Naive B cell (primary cell): ENCODE results near the gene MAP2. TPM values are rescaled to one million over a fixed set of nuclear protein-coding genes. Genes with fewer than 3 reads are reported as not detected.

Experiments used
- ATAC-seq, 2 donors: fragments of 150-1000 bp; cut with Tn5 transposase; 2 replicates each; pipeline ENCODE4 v1.10.0; 2021; ENCODE audit warnings: low read depth in 2 of 2, mild to moderate bottlenecking in 2 of 2, moderate library complexity in 2 of 2
- DNase-seq: peaks from one replicate; pipeline ENCODE4 v3.0.0; 2022
- H3K27ac Mint-ChIP-seq, 6 donors: one replicate each; pipeline ENCODE4 v1.8.0; 2020 to 2022; ENCODE audit warnings: mild to moderate bottlenecking in 6 of 6, mixed read lengths in 6 of 6, moderate library complexity in 5 of 6, inconsistent platforms in 2 of 6
- H3K27me3 Mint-ChIP-seq, 3 donors: one replicate each; pipeline ENCODE4 v1.8.0; 2021 to 2022; ENCODE audit warnings: mixed read lengths in 3 of 3, mild to moderate bottlenecking in 1 of 3
- H3K36me3 Mint-ChIP-seq, 2 donors: one replicate each; pipeline ENCODE4 v1.8.0; 2020 to 2022; ENCODE audit warnings: mixed read lengths in 2 of 2, inconsistent platforms in 1 of 2, mild to moderate bottlenecking in 1 of 2
- H3K4me1 Mint-ChIP-seq, 3 donors: one replicate each; pipeline ENCODE4 v1.8.0; 2020 to 2022; ENCODE audit warnings: mixed read lengths in 3 of 3, inconsistent platforms in 1 of 3, mild to moderate bottlenecking in 1 of 3, moderate library complexity in 1 of 3
- H3K4me3 Mint-ChIP-seq, 8 donors: one replicate each; pipeline ENCODE4 v1.8.0; 2020 to 2022; ENCODE audit warnings: mild to moderate bottlenecking in 8 of 8, mixed read lengths in 8 of 8, moderate library complexity in 8 of 8, inconsistent platforms in 2 of 8
- H3K9me3 Mint-ChIP-seq, 7 donors: one replicate each; pipeline ENCODE4 v1.8.0; 2020 to 2022; ENCODE audit warnings: mixed read lengths in 7 of 7, mild to moderate bottlenecking in 5 of 7, inconsistent platforms in 2 of 7, moderate library complexity in 1 of 7
- polyA plus RNA-seq, 6 donors: library from polyadenylated mRNA; unstranded; fragments of 300-500 nt; fragmentation: Illumina TruSeq; gene quantifications; one replicate each; pipeline ENCODE4 v1.2.3, GENCODE V29; 2021; ENCODE audit warnings: low read depth in 6 of 6

The MAP2 gene
- polyA plus RNA-seq, 6 donors from 2014 or later, result 2.7 to 10.1 (median 6.3) TPM

- Mint-ChIP-seq H3K27ac (peak overlapping the region in 1 of 6 donors; percentile 21), H3K4me3 (no peak overlapping the region), H3K36me3 (no peaks in the 10 kb centered on the region), H3K4me1 (peaks cover 16% of the 10 kb centered on the region in 3 donors), H3K9me3 (peaks cover 0 to 7% (median 0%) of the 10 kb centered on the region in 7 donors), H3K27me3 (no peaks in the 10 kb centered on the region)
- ATAC-seq (no peak), DNase-seq (no peak)
These were observed 108.5 kb downstream of the MAP2 start for GRCh38 chr2:209532321-209532720.

GRCh38 chr2:209533391-209533790, 109.5 kb downstream of the MAP2 start:
- DNase-seq (no peak), ATAC-seq (no peak)
- H3K9me3 Mint-ChIP-seq, result peaks cover 0 to 7% (median 0%) of the 10 kb centered on the region in 7 donors
- H3K27me3 Mint-ChIP-seq, result no peaks in the 10 kb centered on the region
- H3K27ac Mint-ChIP-seq, result no peak overlapping the region
- H3K36me3 Mint-ChIP-seq, result no peaks in the 10 kb centered on the region
- peaks cover 6 to 11% (median 7%) of the 10 kb centered on the region in 3 donors for H3K4me1 Mint-ChIP-seq
- no peak overlapping the region for H3K4me3 Mint-ChIP-seq

GRCh38 chr2:209534228-209534627, 110.4 kb downstream of the MAP2 start:
- no peak for DNase-seq
- Mint-ChIP-seq H3K27ac (no peak overlapping the region), H3K27me3 (no peaks in the 10 kb centered on the region), H3K9me3 (peaks cover 0 to 7% (median 0%) of the 10 kb centered on the region in 7 donors), H3K36me3 (no peaks in the 10 kb centered on the region), H3K4me3 (no peak overlapping the region), H3K4me1 (peaks cover 6 to 11% (median 7%) of the 10 kb centered on the region in 3 donors)
- ATAC-seq, result no peak

GRCh38 chr2:209536363-209536762, 112.5 kb downstream of the MAP2 start:
- ATAC-seq (no peak), DNase-seq (no peak)
- Mint-ChIP-seq H3K4me1 (peaks cover 6 to 11% (median 7%) of the 10 kb centered on the region in 3 donors), H3K9me3 (peaks cover 0 to 7% (median 0%) of the 10 kb centered on the region in 7 donors), H3K27ac (peak overlapping the region in 1 of 6 donors; percentile 54), H3K4me3 (no peak overlapping the region), H3K36me3 (no peaks in the 10 kb centered on the region), H3K27me3 (no peaks in the 10 kb centered on the region)

- DNase-seq, result no peak
- no peak for ATAC-seq
- H3K4me3 Mint-ChIP-seq, result no peak overlapping the region
- no peaks in the 10 kb centered on the region for H3K27me3 Mint-ChIP-seq
- H3K36me3 Mint-ChIP-seq, result no peaks in the 10 kb centered on the region
- H3K27ac Mint-ChIP-seq, result no peak overlapping the region
- H3K9me3 Mint-ChIP-seq, result peaks cover 0 to 7% (median 3%) of the 10 kb centered on the region in 7 donors
- H3K4me1 Mint-ChIP-seq, result peaks cover 5 to 7% (median 5%) of the 10 kb centered on the region in 3 donors
These were observed 123.9 kb downstream of the MAP2 start for GRCh38 chr2:209547726-209548125.

- ATAC-seq (no peak), DNase-seq (no peak)
- Mint-ChIP-seq H3K4me1 (peaks cover 7 to 9% (median 8%) of the 10 kb centered on the region in 3 donors), H3K36me3 (no peaks in the 10 kb centered on the region), H3K27ac (no peak overlapping the region), H3K9me3 (peaks cover 0 to 6% (median 3%) of the 10 kb centered on the region in 7 donors), H3K4me3 (no peak overlapping the region), H3K27me3 (no peaks in the 10 kb centered on the region)
These were observed 125.7 kb downstream of the MAP2 start for GRCh38 chr2:209549589-209549988.

GRCh38 chr2:209553913-209554312, 130.1 kb downstream of the MAP2 start:
- Mint-ChIP-seq H3K27me3 (no peaks in the 10 kb centered on the region), H3K4me1 (peaks cover 2 to 13% (median 5%) of the 10 kb centered on the region in 3 donors), H3K4me3 (no peak overlapping the region), H3K27ac (peak overlapping the region in 1 of 6 donors; percentile 64), H3K9me3 (peaks cover 0 to 1% (median 0%) of the 10 kb centered on the region in 7 donors), H3K36me3 (no peaks in the 10 kb centered on the region)
- no peak for DNase-seq
- ATAC-seq, result no peak

GRCh38 chr2:209556354-209556961, 132.6 kb downstream of the MAP2 start:
- Mint-ChIP-seq H3K9me3 (no peaks in the 10 kb centered on the region), H3K27me3 (no peaks in the 10 kb centered on the region), H3K27ac (peak overlapping the region in 1 of 6 donors; percentile 29), H3K4me3 (no peak overlapping the region), H3K36me3 (no peaks in the 10 kb centered on the region), H3K4me1 (peaks cover 0 to 8% (median 4%) of the 10 kb centered on the region in 3 donors)
- ATAC-seq (peak; percentile 63 to 71), DNase-seq (no peak)

- DNase-seq, result no peak
- no peak for ATAC-seq
- H3K4me1 Mint-ChIP-seq, result peaks cover 0 to 5% (median 4%) of the 10 kb centered on the region in 3 donors
- no peaks in the 10 kb centered on the region for H3K9me3 Mint-ChIP-seq
- no peaks in the 10 kb centered on the region for H3K36me3 Mint-ChIP-seq
- H3K4me3 Mint-ChIP-seq, result no peak overlapping the region
- no peak overlapping the region for H3K27ac Mint-ChIP-seq
- no peaks in the 10 kb centered on the region for H3K27me3 Mint-ChIP-seq
These were observed 137.1 kb downstream of the MAP2 start for GRCh38 chr2:209560911-209561310.

GRCh38 chr2:209563453-209563852, 139.6 kb downstream of the MAP2 start:
- H3K4me1 Mint-ChIP-seq, result peaks cover 0 to 10% (median 5%) of the 10 kb centered on the region in 3 donors
- H3K9me3 Mint-ChIP-seq, result no peaks in the 10 kb centered on the region
- H3K36me3 Mint-ChIP-seq, result no peaks in the 10 kb centered on the region
- H3K4me3 Mint-ChIP-seq, result no peak overlapping the region
- DNase-seq (no peak), ATAC-seq (no peak)
- H3K27me3 Mint-ChIP-seq, result no peaks in the 10 kb centered on the region
- H3K27ac Mint-ChIP-seq, result peak overlapping the region in 1 of 6 donors; percentile 25

- H3K4me1 Mint-ChIP-seq, result peaks cover 0 to 10% (median 5%) of the 10 kb centered on the region in 3 donors
- ATAC-seq (no peak), DNase-seq (no peak)
- H3K4me3 Mint-ChIP-seq, result no peak overlapping the region
- no peaks in the 10 kb centered on the region for H3K36me3 Mint-ChIP-seq
- no peaks in the 10 kb centered on the region for H3K9me3 Mint-ChIP-seq
- no peaks in the 10 kb centered on the region for H3K27me3 Mint-ChIP-seq
- H3K27ac Mint-ChIP-seq, result no peak overlapping the region
These were observed 141.0 kb downstream of the MAP2 start for GRCh38 chr2:209564816-209565215.

- no peak for ATAC-seq
- H3K4me3 Mint-ChIP-seq, result no peak overlapping the region
- H3K9me3 Mint-ChIP-seq, result no peaks in the 10 kb centered on the region
- H3K4me1 Mint-ChIP-seq, result peaks cover 0 to 10% (median 5%) of the 10 kb centered on the region in 3 donors
- no peaks in the 10 kb centered on the region for H3K36me3 Mint-ChIP-seq
- no peaks in the 10 kb centered on the region for H3K27me3 Mint-ChIP-seq
- no peak overlapping the region for H3K27ac Mint-ChIP-seq
- DNase-seq, result no peak
These were observed 142.2 kb downstream of the MAP2 start for GRCh38 chr2:209565896-209566582.

GRCh38 chr2:209570194-209570593, 146.3 kb downstream of the MAP2 start:
- Mint-ChIP-seq H3K4me1 (peaks cover 0 to 6% (median 5%) of the 10 kb centered on the region in 3 donors), H3K9me3 (no peaks in the 10 kb centered on the region), H3K4me3 (no peak overlapping the region), H3K36me3 (no peaks in the 10 kb centered on the region), H3K27me3 (no peaks in the 10 kb centered on the region), H3K27ac (no peak overlapping the region)
- DNase-seq (no peak), ATAC-seq (no peak)

- H3K27ac Mint-ChIP-seq, result no peak overlapping the region
- H3K9me3 Mint-ChIP-seq, result no peaks in the 10 kb centered on the region
- peaks cover 0 to 5% (median 5%) of the 10 kb centered on the region in 3 donors for H3K27me3 Mint-ChIP-seq
- H3K4me3 Mint-ChIP-seq, result no peak overlapping the region
- peaks cover 3 to 10% (median 4%) of the 10 kb centered on the region in 3 donors for H3K4me1 Mint-ChIP-seq
- ATAC-seq (no peak), DNase-seq (no peak)
- no peaks in the 10 kb centered on the region for H3K36me3 Mint-ChIP-seq
These were observed 150.7 kb downstream of the MAP2 start for GRCh38 chr2:209574515-209574914.
